Activated effector memory CD4-positive, alpha-beta T cell treated with anti-CD3 and anti-CD28 coated beads, Interleukin-2, amount 50 U/mL, for 16 hours (primary cell): ENCODE measurements around the gene ITGB5.
"Not testable (repeated sequence)": the region's sequence is repeated elsewhere in the genome, so short reads cannot be mapped to it uniquely, and the experiment has no call there.

Source experiments
- DNase-seq: peaks from one replicate; pipeline ENCODE4 v3.0.0-alpha.2; 2020

ITGB5 gene

GRCh38 chr3:124810970-124811369, 76.2 kb downstream of the ITGB5 start:
- no peak for DNase-seq

GRCh38 chr3:124809039-124809438, 78.1 kb downstream of the ITGB5 start:
- no peak for DNase-seq

GRCh38 chr3:124805671-124806070, 81.5 kb downstream of the ITGB5 start:
- no peak for DNase-seq

GRCh38 chr3:124804875-124805274, 82.3 kb downstream of the ITGB5 start:
- no peak for DNase-seq

- no peak for DNase-seq
Measured at GRCh38 chr3:124802702-124803101, 84.5 kb downstream of the ITGB5 start.

- no peak for DNase-seq
Measured at GRCh38 chr3:124802061-124802698, 85.0 kb downstream of the ITGB5 start.

- no peak for DNase-seq
Measured at GRCh38 chr3:124800511-124801258, 86.5 kb downstream of the ITGB5 start.

GRCh38 chr3:124800076-124800475, 87.1 kb downstream of the ITGB5 start:
- DNase-seq, result no peak

GRCh38 chr3:124799676-124800075, 87.5 kb downstream of the ITGB5 start:
- DNase-seq, result no peak

GRCh38 chr3:124797426-124797945, 89.7 kb downstream of the ITGB5 start:
- DNase-seq, result no peak

GRCh38 chr3:124796477-124796876, 90.7 kb downstream of the ITGB5 start:
- no peak for DNase-seq

- no peak for DNase-seq
Measured at GRCh38 chr3:124793054-124793739, 94.0 kb downstream of the ITGB5 start.

- DNase-seq, result no peak
Measured at GRCh38 chr3:124792341-124793040, 94.7 kb downstream of the ITGB5 start.

GRCh38 chr3:124791639-124792151, 95.5 kb downstream of the ITGB5 start:
- no peak for DNase-seq

GRCh38 chr3:124791142-124791541, 96.0 kb downstream of the ITGB5 start:
- no peak for DNase-seq

GRCh38 chr3:124789103-124789502, 98.1 kb downstream of the ITGB5 start:
- DNase-seq, result not testable (repeated sequence)

GRCh38 chr3:124788254-124788745, 98.9 kb downstream of the ITGB5 start:
- DNase-seq, result no peak

- DNase-seq, result no peak
Measured at GRCh38 chr3:124787476-124788195, 99.5 kb downstream of the ITGB5 start.

GRCh38 chr3:124786511-124787241, 100.5 kb downstream of the ITGB5 start:
- DNase-seq, result no peak

GRCh38 chr3:124785973-124786372, 101.2 kb downstream of the ITGB5 start:
- no peak for DNase-seq

GRCh38 chr3:124784686-124785382, 102.3 kb downstream of the ITGB5 start:
- DNase-seq, result no peak
